ENCODE data around the gene TSPEAR.
"Not testable (repeated sequence)": the region's sequence is repeated elsewhere in the genome, so short reads cannot be mapped to it uniquely, and the experiment has no call there.

Gene TSPEAR

GRCh38 chr21:44701023-44701400, 10.4 kb downstream of the TSPEAR start:
- no peak for DNase-seq

- DNase-seq = no peak
Measured at GRCh38 chr21:44700101-44701022, 11.0 kb downstream of the TSPEAR start.

GRCh38 chr21:44699502-44700001, 11.8 kb downstream of the TSPEAR start:
- DNase-seq = no peak

- DNase-seq = no peak
Measured at GRCh38 chr21:44697811-44698734, 13.3 kb downstream of the TSPEAR start.

GRCh38 chr21:44697172-44697810, 14.1 kb downstream of the TSPEAR start, which contains the start of gene KRTAP10-12:
KRTAP10-12 (plus strand) TSS chr21:44697172; CDS start chr21:44697202, 30 bp downstream.
- DNase-seq = not testable (repeated sequence)

- DNase-seq = no peak
Measured at GRCh38 chr21:44696572-44696971, 14.8 kb downstream of the TSPEAR start.

GRCh38 chr21:44695641-44696040, 15.7 kb downstream of the TSPEAR start:
- DNase-seq = no peak

- DNase-seq = no peak
Measured at GRCh38 chr21:44695184-44695583, 16.2 kb downstream of the TSPEAR start.

GRCh38 chr21:44694776-44695175, 16.6 kb downstream of the TSPEAR start:
- DNase-seq = no peak

- DNase-seq = no peak
Measured at GRCh38 chr21:44692798-44693512, 18.4 kb downstream of the TSPEAR start.

- DNase-seq = no peak
Measured at GRCh38 chr21:44691686-44692085, 19.7 kb downstream of the TSPEAR start.

- not testable (repeated sequence) for DNase-seq
Measured at GRCh38 chr21:44689740-44690139, 21.6 kb downstream of the TSPEAR start.

- no peak for DNase-seq
Measured at GRCh38 chr21:44687671-44688070, 23.7 kb downstream of the TSPEAR start.

GRCh38 chr21:44686843-44687561, 24.4 kb downstream of the TSPEAR start:
- DNase-seq = no peak

GRCh38 chr21:44686000-44686781, 25.2 kb downstream of the TSPEAR start:
- no peak for DNase-seq

- not testable (repeated sequence) for DNase-seq
Measured at GRCh38 chr21:44685050-44685449, 26.3 kb downstream of the TSPEAR start.

- DNase-seq = no peak
Measured at GRCh38 chr21:44684483-44684882, 26.9 kb downstream of the TSPEAR start.

GRCh38 chr21:44684077-44684476, 27.3 kb downstream of the TSPEAR start:
- DNase-seq = no peak

- no peak for DNase-seq
Measured at GRCh38 chr21:44682580-44683151, 28.7 kb downstream of the TSPEAR start.

Measured in T-helper 9 cell (primary cell).